ENCODE measurements around the gene RUFY1.

The RUFY1 gene

DNA sequence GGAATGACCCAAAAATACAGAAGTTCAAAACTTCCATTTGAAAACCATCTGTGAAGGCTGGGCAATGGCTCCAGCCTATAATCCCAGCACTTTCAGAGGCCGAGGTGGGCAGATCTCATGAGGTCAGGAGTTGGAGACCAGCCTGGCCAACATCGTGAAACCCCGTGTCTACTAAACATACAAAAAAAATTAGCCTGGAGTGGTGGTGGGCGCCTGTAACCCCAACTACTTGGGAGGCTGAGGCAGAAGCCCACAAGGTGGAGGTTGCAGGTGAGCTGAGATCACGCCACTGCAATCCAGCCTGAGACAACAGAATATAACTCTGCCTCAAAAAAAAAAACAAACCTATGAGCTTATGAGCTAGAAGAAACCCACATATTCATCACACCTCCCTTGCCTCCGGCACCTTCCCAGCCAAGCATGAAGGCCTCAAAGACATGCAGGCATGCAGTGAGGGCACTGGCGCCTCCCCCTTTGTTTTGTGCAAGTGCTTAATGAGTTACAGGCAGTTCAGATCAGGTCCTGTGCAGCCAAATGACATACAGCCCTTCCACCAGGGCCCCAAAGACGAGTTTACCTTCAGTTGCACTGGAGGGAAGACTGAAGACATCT is 63.2 kb downstream of the RUFY1 start:
- TF ChIP-seq, protein P1, sequence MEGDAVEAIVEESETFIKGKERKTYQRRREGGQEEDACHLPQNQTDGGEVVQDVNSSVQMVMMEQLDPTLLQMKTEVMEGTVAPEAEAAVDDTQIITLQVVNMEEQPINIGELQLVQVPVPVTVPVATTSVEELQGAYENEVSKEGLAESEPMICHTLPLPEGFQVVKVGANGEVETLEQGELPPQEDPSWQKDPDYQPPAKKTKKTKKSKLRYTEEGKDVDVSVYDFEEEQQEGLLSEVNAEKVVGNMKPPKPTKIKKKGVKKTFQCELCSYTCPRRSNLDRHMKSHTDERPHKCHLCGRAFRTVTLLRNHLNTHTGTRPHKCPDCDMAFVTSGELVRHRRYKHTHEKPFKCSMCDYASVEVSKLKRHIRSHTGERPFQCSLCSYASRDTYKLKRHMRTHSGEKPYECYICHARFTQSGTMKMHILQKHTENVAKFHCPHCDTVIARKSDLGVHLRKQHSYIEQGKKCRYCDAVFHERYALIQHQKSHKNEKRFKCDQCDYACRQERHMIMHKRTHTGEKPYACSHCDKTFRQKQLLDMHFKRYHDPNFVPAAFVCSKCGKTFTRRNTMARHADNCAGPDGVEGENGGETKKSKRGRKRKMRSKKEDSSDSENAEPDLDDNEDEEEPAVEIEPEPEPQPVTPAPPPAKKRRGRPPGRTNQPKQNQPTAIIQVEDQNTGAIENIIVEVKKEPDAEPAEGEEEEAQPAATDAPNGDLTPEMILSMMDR (IDR thresholded peaks at IDR 0.05): no peak
- no peak for TF ChIP-seq ZFX (IDR thresholded peaks at IDR 0.05; ENCODE audit: borderline replicate concordance)
- H3K27ac ChIP-seq: peak overlapping the region; percentile 22; the same call in 1 of the 2 replicates

DNA sequence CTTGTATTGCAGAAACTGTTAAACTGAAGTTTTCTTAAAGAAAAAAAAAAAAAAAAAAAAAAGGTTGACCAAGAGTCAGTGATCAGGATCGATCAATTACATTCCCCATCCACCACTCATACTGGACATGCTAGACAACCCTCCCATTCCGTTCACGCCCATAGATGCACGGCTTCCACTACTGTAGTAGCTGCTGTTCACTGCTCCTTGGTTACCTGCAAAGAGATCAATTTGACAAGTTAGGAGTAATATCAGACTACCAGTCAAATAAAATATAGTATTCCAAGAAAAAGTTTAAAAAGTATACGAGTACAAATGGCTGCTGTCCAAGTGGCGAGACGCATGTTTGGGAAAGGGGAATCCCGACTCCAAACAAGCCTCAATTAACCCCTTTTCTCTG is 64.4 kb downstream of the RUFY1 start:
- H3K27ac ChIP-seq: no peak overlapping the region
- TF ChIP-seq, protein P1 (IDR thresholded peaks at IDR 0.05): no peak
- no peak for TF ChIP-seq ZFX (IDR thresholded peaks at IDR 0.05; ENCODE audit: borderline replicate concordance)

DNA sequence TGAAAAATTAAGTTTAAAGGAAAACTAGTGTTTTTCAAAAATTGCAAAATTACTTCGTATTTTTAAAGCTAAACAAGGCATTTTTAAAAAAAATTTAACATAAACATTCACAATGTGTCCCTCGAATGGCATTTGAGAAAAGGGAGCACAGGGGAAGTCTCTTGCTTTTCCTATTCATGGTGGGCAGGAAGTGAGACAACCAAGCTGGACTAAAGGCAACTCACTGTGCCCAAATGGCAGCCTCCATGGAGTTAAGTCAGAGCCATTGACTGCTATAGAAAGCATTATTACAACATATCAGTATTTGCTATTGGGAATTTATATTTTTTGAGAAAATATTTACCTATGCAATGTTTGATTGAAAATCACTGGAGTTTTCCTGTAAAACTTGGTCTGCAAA is 64.8 kb downstream of the RUFY1 start:
- TF ChIP-seq, protein P1 (IDR thresholded peaks at IDR 0.05): no peak
- TF ChIP-seq ZFX (IDR thresholded peaks at IDR 0.05; ENCODE audit: borderline replicate concordance): no peak
- no peak overlapping the region for H3K27ac ChIP-seq

DNA sequence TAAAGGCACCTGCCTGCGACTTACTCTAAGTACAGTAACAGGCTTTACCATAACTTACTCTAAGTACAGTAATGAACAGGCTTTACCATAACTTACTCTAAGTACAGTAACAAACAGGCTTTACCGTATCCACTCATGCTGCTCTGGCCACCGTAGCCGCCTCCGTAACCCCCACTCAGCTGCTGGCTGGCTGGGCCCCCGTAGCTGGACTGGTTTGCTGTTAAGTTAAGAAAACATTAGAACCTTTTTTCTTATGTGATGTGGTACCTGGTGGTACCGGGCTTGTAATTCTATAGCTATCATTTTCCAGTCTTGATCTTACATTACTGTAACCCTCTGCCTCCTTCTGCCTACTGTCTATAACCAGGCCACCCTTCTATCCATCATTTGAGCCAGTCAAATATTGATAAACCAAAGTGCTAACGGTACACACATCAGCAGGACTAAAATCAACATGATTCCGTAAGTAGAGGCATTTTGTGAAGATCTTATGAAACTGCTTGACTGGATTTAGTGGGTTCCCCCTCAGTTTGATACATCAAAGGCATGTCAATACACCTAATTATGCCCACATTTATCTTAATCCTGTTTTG is 65.7 kb downstream of the RUFY1 start:
- TF ChIP-seq ZFX (IDR thresholded peaks at IDR 0.05; ENCODE audit: borderline replicate concordance): no peak
- TF ChIP-seq, protein P1 (IDR thresholded peaks at IDR 0.05): no peak
- H3K27ac ChIP-seq: no peak overlapping the region

DNA sequence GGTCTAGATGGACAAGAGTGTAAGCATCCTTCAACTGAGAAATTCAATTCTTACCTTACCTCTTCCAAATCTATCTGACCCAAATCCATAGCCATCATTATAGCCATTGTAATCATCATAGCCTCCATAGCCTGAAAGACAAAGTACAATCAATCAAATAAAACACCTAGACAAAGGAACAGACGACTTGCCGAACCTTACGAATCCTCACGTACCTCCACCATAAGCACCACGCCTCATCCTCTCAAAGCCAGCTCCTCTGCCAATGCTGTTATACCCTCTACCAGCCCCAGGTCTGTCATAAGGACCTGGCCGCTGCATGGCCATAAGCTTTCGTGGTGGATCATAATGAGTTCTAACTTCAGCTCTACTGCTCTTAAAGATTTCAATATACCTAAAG is 67.6 kb downstream of the RUFY1 start:
- TF ChIP-seq, protein P1 (IDR thresholded peaks at IDR 0.05): no peak
- TF ChIP-seq ZFX (IDR thresholded peaks at IDR 0.05; ENCODE audit: borderline replicate concordance): no peak
- H3K27ac ChIP-seq: no peak overlapping the region

DNA sequence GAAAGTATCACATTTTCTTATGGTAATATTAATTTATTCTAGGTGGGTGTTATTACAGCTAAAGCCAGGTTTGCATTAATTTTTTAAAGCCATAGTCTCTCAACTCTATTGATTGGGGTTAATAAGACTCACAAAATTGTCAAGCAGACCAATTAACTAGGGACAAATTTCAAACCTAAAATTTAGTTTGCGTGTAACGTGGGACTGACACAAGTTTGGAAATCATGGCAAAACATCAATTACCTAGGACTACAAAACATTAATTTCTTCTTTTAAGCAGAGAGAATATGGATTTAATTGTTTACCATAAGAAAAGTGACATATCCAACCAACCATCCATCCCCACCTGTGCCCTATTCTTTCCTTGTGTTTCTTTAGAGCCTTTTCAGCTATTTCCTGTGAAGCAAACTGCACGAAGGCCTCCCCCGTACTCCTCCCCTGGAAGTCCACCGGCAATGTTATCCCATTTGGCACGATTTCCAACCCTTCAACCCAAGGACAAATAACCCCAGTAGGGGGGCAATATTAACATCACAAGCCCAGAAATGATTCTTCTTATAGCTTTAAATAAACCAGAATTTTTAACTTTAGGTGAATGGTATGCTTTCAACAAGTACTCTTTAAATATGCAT is 68.7 kb downstream of the RUFY1 start:
- TF ChIP-seq, protein P1 (IDR thresholded peaks at IDR 0.05): no peak
- TF ChIP-seq ZFX (IDR thresholded peaks at IDR 0.05; ENCODE audit: borderline replicate concordance): no peak
- no peak overlapping the region for H3K27ac ChIP-seq

DNA sequence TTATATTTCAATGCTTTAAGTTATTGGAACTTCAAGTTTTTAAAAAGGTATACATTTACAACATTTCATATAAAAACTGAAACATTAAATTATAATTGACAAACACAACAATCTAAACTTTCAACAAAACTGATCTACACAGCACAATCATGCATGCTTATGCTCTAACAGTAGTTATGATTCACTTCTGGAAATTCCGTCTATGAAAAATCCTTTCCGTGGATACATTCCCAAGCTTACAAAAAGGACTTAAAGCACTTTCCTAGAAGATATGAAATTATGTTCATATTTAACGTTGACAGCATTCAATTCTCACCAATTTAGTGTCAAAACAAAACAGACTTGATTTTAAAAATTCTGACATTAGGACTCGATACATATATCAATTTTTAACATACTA is 69.4 kb downstream of the RUFY1 start:
- TF ChIP-seq ZFX (IDR thresholded peaks at IDR 0.05; ENCODE audit: borderline replicate concordance): no peak
- TF ChIP-seq, protein P1 (IDR thresholded peaks at IDR 0.05): no peak
- no peak overlapping the region for H3K27ac ChIP-seq
